ENCODE data around the gene LMOD2.

Gene LMOD2

GRCh38 chr7:123690550-123690949, 34.9 kb downstream of the LMOD2 start:
- no peaks in the 10 kb centered on the region for H3K9me3 ChIP-seq (ENCODE audit: control insufficient read depth, insufficient read depth, low read depth, low read length)
- H3K4me3 ChIP-seq (ENCODE audit: low read depth, low read length), result no peak overlapping the region
- peaks cover 20 to 44% of the 10 kb centered on the region in 2 experiments for H3K36me3 ChIP-seq (ENCODE audit: control insufficient read depth in 2 of 2, insufficient read depth in 1 of 2, low read length in 2 of 2)
- TF ChIP-seq ZNF23 (tag by site-specific recombination; IDR thresholded peaks at IDR 0.05; ENCODE audit: borderline replicate concordance) (no peak), ZNF354C (tag by site-specific recombination; IDR thresholded peaks at IDR 0.05; ENCODE audit: borderline replicate concordance, low read depth) (no peak), PRDM10 (tag by site-specific recombination; IDR thresholded peaks at IDR 0.05) (no peak), PRDM1 (tag by site-specific recombination; IDR thresholded peaks at IDR 0.05) (peak; percentile 92)
- POLR2A ChIA-PET, result no interaction called here
- H3K4me1 ChIP-seq (ENCODE audit: control insufficient read depth, insufficient read depth, low read length), result no peaks in the 10 kb centered on the region
- CTCF ChIA-PET, result interaction anchor here (0.6 to 4.1 kb wide), 8 partner anchors 8 to 182 kb away, joined by 3 to 17 read pairs (median 6); no protein-coding TSS in a partner anchor
- no peak overlapping the region for H3K27ac ChIP-seq (ENCODE audit: extremely low read depth, low read depth, low read length)

GRCh38 chr7:123692471-123692877, 36.8 kb downstream of the LMOD2 start:
- ChIA-PET CTCF (interaction anchor here (0.6 to 3.5 kb wide), 4 partner anchors 10 to 299 kb away, joined by 3 to 13 read pairs (median 4); no protein-coding TSS in a partner anchor), POLR2A (interaction anchor here (1.6 kb wide), 1 partner anchor 56 kb away, joined by 5 read pairs; the partner anchor contains the start of gene WASL)
- H3K27ac ChIP-seq (ENCODE audit: extremely low read depth, low read depth, low read length), result no peak overlapping the region
- H3K4me1 ChIP-seq (ENCODE audit: control insufficient read depth, insufficient read depth, low read length), result no peaks in the 10 kb centered on the region
- H3K4me3 ChIP-seq (ENCODE audit: low read depth, low read length), result no peak overlapping the region
- peaks cover 20 to 50% of the 10 kb centered on the region in 2 experiments for H3K36me3 ChIP-seq (ENCODE audit: control insufficient read depth in 2 of 2, insufficient read depth in 1 of 2, low read length in 2 of 2)
- no peaks in the 10 kb centered on the region for H3K9me3 ChIP-seq (ENCODE audit: control insufficient read depth, insufficient read depth, low read depth, low read length)
- TF ChIP-seq ZFHX2 (tag by site-specific recombination; conservative IDR thresholded peaks at IDR 0.05) (peak; percentile 96), ZNF202 (tag by site-specific recombination; IDR thresholded peaks at IDR 0.05; ENCODE audit: borderline replicate concordance) (peak; percentile 82; the same call in 1 of the 2 replicates), ZNF701 (tag by site-specific recombination; IDR thresholded peaks at IDR 0.05) (no peak), ZNF18 (tag by site-specific recombination; IDR thresholded peaks at IDR 0.05) (no peak), EGR2 (tag by site-specific recombination; IDR thresholded peaks at IDR 0.05; ENCODE audit: low read depth) (peak; percentile 95), REST (tag by site-specific recombination; IDR thresholded peaks at IDR 0.05) (peak; percentile 65; the same call in 1 of the 2 replicates), ZNF19 (tag by site-specific recombination; IDR thresholded peaks at IDR 0.05; ENCODE audit: low read depth) (no peak)

All from HEK293 (cell line).